AG04450 (cell line): ENCODE data around the gene SLC45A1. TPM values are rescaled to one million over a fixed set of nuclear protein-coding genes. Genes with fewer than 3 reads are reported as not detected.

Experiments
- CTCF ChIA-PET: fragments of 300-600, 350-600 bp; formaldehyde crosslinking; extraction: SDS; loops from one replicate; lab custom pipeline; 2022; ENCODE audit warnings: antibody characterized with exemption, inconsistent platforms; lab: Charles Lee
- POLR2A ChIA-PET: fragments of 350-600 bp; formaldehyde crosslinking; extraction: SDS; loops from one replicate; lab custom pipeline; 2021; ENCODE audit warnings: antibody characterized with exemption, inconsistent platforms; lab: Yijun Ruan, JAX
- DNase-seq: peaks from one replicate; pipeline ENCODE4 v3.0.0-alpha.2; 2011; ENCODE audit warnings: low read depth, low spot score
- H3K27ac ChIP-seq: one replicate; pipeline ENCODE4 v1.5.1; 2012; ENCODE audit warnings: low read depth, low read length, control low read depth
- H3K27me3 ChIP-seq: one replicate; pipeline ENCODE4 v1.6.0; 2012; ENCODE audit warnings: low read length; ENCODE audit not compliant: control insufficient read depth, insufficient read depth
- H3K4me3 ChIP-seq: 2 replicates; pipeline ENCODE4 v1.5.1; 2011; ENCODE audit warnings: mild to moderate bottlenecking, low read depth, low read length, control low read depth
- H3K9me3 ChIP-seq: 2 replicates; pipeline ENCODE4 v1.5.1; 2012; ENCODE audit warnings: low read length; ENCODE audit not compliant: control insufficient read depth, insufficient read depth
- CTCF ChIP-seq: IDR thresholded peaks from 2 replicates; pipeline ENCODE4 v1.5.1; 2011; ENCODE audit warnings: low read depth, low read length, control low read depth, inconsistent platforms
- polyA plus RNA-seq: library from polyadenylated mRNA; depleted of rRNA; stranded (reverse); fragments of >200 nt; gene quantifications from 2 replicates; pipeline ENCODE4 v1.2.3, GENCODE V29; 2011

Gene SLC45A1
- polyA plus RNA-seq, 1 experiment, result 1.5 TPM

DNA sequence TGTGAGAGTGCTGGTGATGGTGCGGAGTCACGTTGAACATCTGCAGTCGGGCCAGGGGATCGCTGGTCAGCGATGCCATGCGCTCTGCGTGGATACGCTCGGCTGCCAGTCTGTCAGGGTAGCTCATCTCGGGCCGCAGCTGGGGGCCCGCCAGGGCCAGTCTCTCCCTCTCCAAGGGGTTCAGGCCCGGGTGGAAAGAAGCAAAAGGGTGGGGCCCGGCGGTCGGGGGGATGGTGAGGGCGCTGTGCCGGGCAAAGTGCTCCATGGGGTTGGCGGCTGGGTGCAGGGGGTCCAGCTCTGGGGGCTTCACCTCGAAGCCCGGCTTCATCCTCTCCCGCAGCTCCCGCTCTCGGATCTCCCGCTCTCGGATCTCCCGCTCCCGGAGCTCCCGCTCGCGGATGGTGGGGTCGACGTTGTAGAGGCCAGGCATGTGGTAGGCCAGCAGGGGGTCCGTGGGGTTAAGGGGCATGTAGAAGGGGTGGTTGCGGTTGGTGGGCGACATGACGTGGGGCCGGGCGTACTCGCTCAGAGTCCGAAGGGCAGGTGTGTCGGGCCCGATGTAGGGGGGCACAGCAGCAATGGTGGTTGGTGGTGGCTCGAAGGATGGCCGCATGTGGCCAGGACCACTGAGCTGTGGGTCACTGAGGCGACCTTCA is 40.5 kb downstream of the SLC45A1 start:
- Histone ChIP-seq H3K4me3 (no peak overlapping the region), H3K27ac (no peak overlapping the region), H3K9me3 (no peaks in the 10 kb centered on the region; the same call in 1 of the 2 replicates), H3K27me3 (no peaks in the 10 kb centered on the region)
- DNase-seq, result no peak
- no peak for TF ChIP-seq CTCF
- CTCF ChIA-PET, result interaction anchor here (1.8 kb wide), 1 partner anchor 383 kb away, joined by 4 read pairs; no protein-coding TSS in a partner anchor
- POLR2A ChIA-PET, result no interaction called here

DNA sequence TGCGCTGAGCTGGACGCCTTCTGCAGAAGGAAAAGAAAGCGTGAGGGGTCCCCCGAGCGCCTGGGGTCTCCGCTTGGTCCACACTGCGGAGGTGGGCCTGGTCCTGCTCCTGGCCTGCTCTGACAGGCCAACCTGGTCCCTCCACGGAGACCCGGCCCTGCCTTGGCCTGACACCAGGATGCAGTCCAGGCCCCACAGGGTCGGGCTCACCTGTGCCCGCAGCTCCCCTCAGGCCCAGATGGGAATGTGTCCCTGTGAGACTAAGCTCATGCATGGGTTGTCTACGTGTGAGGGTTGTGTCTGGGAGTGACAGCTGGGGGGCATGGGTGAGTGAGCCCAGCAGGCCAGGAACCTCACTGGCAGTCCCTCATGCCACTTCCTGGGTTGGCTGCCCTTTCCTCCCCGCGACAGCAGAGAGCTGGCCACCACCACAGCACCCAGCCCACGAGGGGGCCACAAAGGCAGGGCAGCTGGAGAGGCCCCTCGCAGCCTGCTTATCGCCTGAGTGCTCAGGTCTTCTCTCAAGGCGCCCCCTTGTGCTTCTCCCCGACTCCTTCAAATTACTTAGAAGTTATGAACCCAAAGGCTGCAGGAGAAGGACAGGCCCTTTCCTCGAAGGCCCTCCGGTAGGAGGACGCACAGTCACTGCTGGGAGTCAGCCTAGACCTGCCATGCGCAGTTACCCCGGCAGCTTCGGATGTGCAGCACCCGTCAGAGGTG is 41.1 kb downstream of the SLC45A1 start:
- no peak for DNase-seq
- TF ChIP-seq CTCF, result no peak
- H3K4me3 ChIP-seq, result no peak overlapping the region
- POLR2A ChIA-PET, result no interaction called here
- H3K27ac ChIP-seq, result no peak overlapping the region
- H3K9me3 ChIP-seq, result no peaks in the 10 kb centered on the region; the same call in 1 of the 2 replicates
- CTCF ChIA-PET, result interaction anchor here (1.8 kb wide), 1 partner anchor 384 kb away, joined by 4 read pairs; no protein-coding TSS in a partner anchor
- no peaks in the 10 kb centered on the region for H3K27me3 ChIP-seq

DNA sequence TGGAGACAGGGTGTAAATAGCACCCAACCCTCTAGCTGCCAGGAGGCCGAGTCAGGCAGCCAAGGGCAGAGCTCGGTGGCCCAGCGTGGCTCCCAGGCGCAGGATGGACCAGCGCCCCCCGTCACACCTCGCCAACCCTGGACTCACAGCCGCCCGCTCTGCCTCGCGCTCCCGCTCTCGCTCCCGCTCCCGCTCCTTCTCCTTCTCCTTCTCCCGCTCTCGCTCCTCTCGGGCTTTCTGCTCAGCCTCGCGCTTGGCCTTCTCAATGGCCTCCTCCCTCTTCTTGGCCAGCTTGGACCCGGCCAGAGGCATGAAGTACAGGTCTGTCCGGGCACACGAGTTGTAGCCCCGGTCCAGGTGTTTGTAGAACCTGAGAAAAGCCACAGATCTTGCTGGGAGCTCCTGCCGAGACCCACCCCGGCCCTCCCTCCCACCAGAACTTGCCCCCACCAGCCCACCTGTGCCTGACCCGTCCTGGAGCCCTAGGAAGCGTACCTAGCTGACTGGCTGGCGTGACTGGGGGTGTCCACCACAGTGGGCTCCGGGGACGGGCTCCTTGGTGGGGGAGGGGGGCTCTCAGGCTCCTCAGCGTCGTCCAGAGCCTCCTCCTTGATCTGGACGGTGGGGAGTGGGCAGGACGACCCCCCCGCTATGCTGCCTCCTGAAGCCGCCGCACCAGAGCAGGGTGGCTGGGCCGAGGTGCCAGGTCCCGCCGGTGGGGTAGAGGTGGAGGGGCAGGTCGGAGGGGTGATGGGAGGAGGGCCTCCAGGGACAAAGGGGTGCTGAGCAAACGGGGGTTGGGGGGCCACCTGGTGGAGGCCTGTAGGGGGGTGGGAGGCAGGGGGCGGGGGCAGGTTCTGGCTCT is 41.9 kb downstream of the SLC45A1 start:
- Histone ChIP-seq H3K4me3 (no peak overlapping the region), H3K9me3 (no peaks in the 10 kb centered on the region; the same call in 1 of the 2 replicates), H3K27me3 (no peaks in the 10 kb centered on the region), H3K27ac (no peak overlapping the region)
- DNase-seq, result no peak
- ChIA-PET CTCF (interaction anchor here (1.8 kb wide), 1 partner anchor 385 kb away, joined by 4 read pairs; no protein-coding TSS in a partner anchor), POLR2A (no interaction called here)
- TF ChIP-seq CTCF, result no peak

GRCh38 chr1:8360493-8361197 is 42.7 kb downstream of the SLC45A1 start:
- no peak for TF ChIP-seq CTCF
- no peak for DNase-seq
- Histone ChIP-seq H3K4me3 (no peak overlapping the region), H3K27ac (no peak overlapping the region), H3K9me3 (no peaks in the 10 kb centered on the region; the same call in 1 of the 2 replicates), H3K27me3 (no peaks in the 10 kb centered on the region)
- ChIA-PET POLR2A (no interaction called here), CTCF (no interaction called here)
